ENCODE data around the gene RAB7B. TPM values are rescaled to one million over a fixed set of nuclear protein-coding genes. Genes with fewer than 3 reads are reported as not detected.

The RAB7B gene
- total RNA-seq, 2 experiments from 2014 or later = not detected

DNA sequence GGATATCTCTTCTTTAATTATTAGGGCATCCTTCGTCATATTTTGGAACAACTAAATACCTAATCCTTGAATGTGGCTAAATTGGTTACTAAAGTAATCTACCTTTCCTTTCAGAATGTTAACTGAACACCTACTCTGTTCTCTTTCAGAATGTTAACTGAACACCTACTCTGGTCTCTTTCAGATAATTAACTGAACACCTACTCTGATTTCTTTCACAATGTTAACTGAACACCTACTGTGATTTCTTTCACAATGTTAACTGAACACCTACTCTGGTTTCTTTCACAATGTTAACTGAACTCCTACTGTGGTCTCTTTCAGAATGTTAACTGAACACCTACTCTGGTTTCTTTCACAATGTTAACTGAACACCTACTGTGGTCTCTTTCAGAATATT lies 21.9 kb downstream of the RAB7B start:
- intact Hi-C loops (cut with micrococcal nuclease; ENCODE audit: unreplicated experiment) = no loop called here
- TF ChIP-seq EZH2phosphoT487 (IDR thresholded peaks at IDR 0.05; ENCODE audit: borderline replicate concordance, low read depth, low read length) (no peak), CTCF (conservative IDR thresholded peaks at IDR 0.05; ENCODE audit: low read length) (no peak)
- H3K79me2 ChIP-seq (ENCODE audit: insufficient read depth, low read depth, low read length) = no peaks in the 10 kb centered on the region
- ChIA-PET POLR2A (no interaction called here), CTCF (ENCODE audit: unreplicated experiment) (interaction anchor here (0.7 kb wide), 1 partner anchor 130 kb away, joined by 5 read pairs; no protein-coding TSS in a partner anchor)
- no peaks in the 10 kb centered on the region for H3K9me2 ChIP-seq (ENCODE audit: insufficient read depth, low read length)
- H3K36me3 ChIP-seq (ENCODE audit: insufficient read depth, low read length) = no peaks in the 10 kb centered on the region
- no peak overlapping the region for H2AFZ ChIP-seq (ENCODE audit: low read length)
- H3K4me1 ChIP-seq (ENCODE audit: insufficient read depth, low read length, poor library complexity, severe bottlenecking) = no peaks in the 10 kb centered on the region
- H3K9me3 ChIP-seq (ENCODE audit: low read length) = 0 out of 2 replicates have a peak, but pooled peaks cover 5% of the 10 kb centered on the region
- no peak overlapping the region for H3K27ac ChIP-seq (ENCODE audit: low read depth, low read length, poor library complexity, severe bottlenecking)
- no peak overlapping the region for H3K4me2 ChIP-seq (ENCODE audit: low read length)
- no peak for DNase-seq (ENCODE audit: low spot score)
- H4K20me1 ChIP-seq (ENCODE audit: insufficient read depth, low read length) = no peaks in the 10 kb centered on the region
- no TSS peak for BruUV-seq (replicated peaks)
- H3K4me3 ChIP-seq (ENCODE audit: low read depth, low read length, poor library complexity, severe bottlenecking) = no peak overlapping the region

GRCh38 chr1:205980237-205980870 lies 22.8 kb downstream of the RAB7B start:
- ChIA-PET CTCF (ENCODE audit: unreplicated experiment) (no interaction called here), POLR2A (interaction anchor here (0.6 kb wide), 1 partner anchor 88 kb away, joined by 3 read pairs; no protein-coding TSS in a partner anchor)
- no peaks in the 10 kb centered on the region for H3K36me3 ChIP-seq (ENCODE audit: insufficient read depth, low read length)
- no peaks in the 10 kb centered on the region for H3K79me2 ChIP-seq (ENCODE audit: insufficient read depth, low read depth, low read length)
- TF ChIP-seq CTCF (conservative IDR thresholded peaks at IDR 0.05; ENCODE audit: low read length) (no peak), EZH2phosphoT487 (IDR thresholded peaks at IDR 0.05; ENCODE audit: borderline replicate concordance, low read depth, low read length) (no peak)
- no peak for DNase-seq (ENCODE audit: low spot score)
- 0 out of 2 replicates have a peak, but pooled peaks cover 5% of the 10 kb centered on the region for H3K9me3 ChIP-seq (ENCODE audit: low read length)
- no peak overlapping the region for H2AFZ ChIP-seq (ENCODE audit: low read length)
- intact Hi-C loops (cut with micrococcal nuclease; ENCODE audit: unreplicated experiment) = no loop called here
- no peaks in the 10 kb centered on the region for H3K9me2 ChIP-seq (ENCODE audit: insufficient read depth, low read length)
- no TSS peak for BruUV-seq (replicated peaks)
- no peak overlapping the region for H3K4me2 ChIP-seq (ENCODE audit: low read length)
- no peaks in the 10 kb centered on the region for H4K20me1 ChIP-seq (ENCODE audit: insufficient read depth, low read length)
- no peak overlapping the region for H3K4me3 ChIP-seq (ENCODE audit: low read depth, low read length, poor library complexity, severe bottlenecking)
- H3K27ac ChIP-seq (ENCODE audit: low read depth, low read length, poor library complexity, severe bottlenecking) = no peak overlapping the region
- H3K4me1 ChIP-seq (ENCODE audit: insufficient read depth, low read length, poor library complexity, severe bottlenecking) = no peaks in the 10 kb centered on the region

DNA sequence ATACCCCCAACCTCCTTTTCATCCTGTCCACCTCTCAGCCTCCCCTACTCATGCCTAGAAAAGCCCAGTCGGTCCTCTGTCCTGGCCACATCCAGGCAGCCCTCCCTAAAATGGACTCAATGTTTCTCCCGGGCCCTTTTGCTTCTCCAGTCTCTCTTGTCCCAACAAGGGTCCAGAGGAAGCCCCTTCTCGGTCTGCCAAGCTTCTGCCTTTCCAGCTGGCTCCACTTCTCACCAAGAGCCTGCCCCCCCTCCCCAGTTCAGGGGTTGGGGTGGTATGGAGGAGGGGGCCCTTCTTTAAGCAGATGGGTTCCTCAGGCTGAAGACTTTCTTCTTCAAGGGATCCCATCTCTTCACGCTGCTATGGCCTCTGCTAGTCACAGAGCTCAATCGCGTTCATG lies 23.9 kb downstream of the RAB7B start:
- no peaks in the 10 kb centered on the region for H3K9me2 ChIP-seq (ENCODE audit: insufficient read depth, low read length)
- H3K27ac ChIP-seq (ENCODE audit: low read depth, low read length, poor library complexity, severe bottlenecking) = no peak overlapping the region
- ChIA-PET POLR2A (no interaction called here), CTCF (ENCODE audit: unreplicated experiment) (interaction anchor here (0.6 kb wide), 1 partner anchor 32 kb away, joined by 3 read pairs; no protein-coding TSS in a partner anchor)
- H3K79me2 ChIP-seq (ENCODE audit: insufficient read depth, low read depth, low read length) = no peaks in the 10 kb centered on the region
- intact Hi-C loops (cut with micrococcal nuclease; ENCODE audit: unreplicated experiment) = no loop called here
- no peak for TF ChIP-seq EZH2phosphoT487 (IDR thresholded peaks at IDR 0.05; ENCODE audit: borderline replicate concordance, low read depth, low read length)
- TF ChIP-seq CTCF (conservative IDR thresholded peaks at IDR 0.05; ENCODE audit: low read length) = no peak
- H2AFZ ChIP-seq (ENCODE audit: low read length) = no peak overlapping the region
- H3K4me2 ChIP-seq (ENCODE audit: low read length) = no peak overlapping the region
- 0 out of 2 replicates have a peak, but pooled peaks cover 5% of the 10 kb centered on the region for H3K9me3 ChIP-seq (ENCODE audit: low read length)
- no peak for DNase-seq (ENCODE audit: low spot score)
- no TSS peak for BruUV-seq (replicated peaks)
- H3K4me1 ChIP-seq (ENCODE audit: insufficient read depth, low read length, poor library complexity, severe bottlenecking) = no peaks in the 10 kb centered on the region
- H3K4me3 ChIP-seq (ENCODE audit: low read depth, low read length, poor library complexity, severe bottlenecking) = no peak overlapping the region
- no peaks in the 10 kb centered on the region for H3K36me3 ChIP-seq (ENCODE audit: insufficient read depth, low read length)
- no peaks in the 10 kb centered on the region for H4K20me1 ChIP-seq (ENCODE audit: insufficient read depth, low read length)
